K562 treated with DMSO at 1 percent for 12 hours (cell line): ENCODE measurements around the gene SEC24C. TPM values are rescaled to one million over a fixed set of nuclear protein-coding genes. Genes with fewer than 3 reads are reported as not detected.

Experiments used
- total RNA-seq: library from RNA; unstranded; fragments of 300-600 nt; gene quantifications from 2 replicates; pipeline ENCODE4 v1.2.3, GENCODE V29; 2022; ENCODE audit not compliant: insufficient read depth

SEC24C gene, protein sequence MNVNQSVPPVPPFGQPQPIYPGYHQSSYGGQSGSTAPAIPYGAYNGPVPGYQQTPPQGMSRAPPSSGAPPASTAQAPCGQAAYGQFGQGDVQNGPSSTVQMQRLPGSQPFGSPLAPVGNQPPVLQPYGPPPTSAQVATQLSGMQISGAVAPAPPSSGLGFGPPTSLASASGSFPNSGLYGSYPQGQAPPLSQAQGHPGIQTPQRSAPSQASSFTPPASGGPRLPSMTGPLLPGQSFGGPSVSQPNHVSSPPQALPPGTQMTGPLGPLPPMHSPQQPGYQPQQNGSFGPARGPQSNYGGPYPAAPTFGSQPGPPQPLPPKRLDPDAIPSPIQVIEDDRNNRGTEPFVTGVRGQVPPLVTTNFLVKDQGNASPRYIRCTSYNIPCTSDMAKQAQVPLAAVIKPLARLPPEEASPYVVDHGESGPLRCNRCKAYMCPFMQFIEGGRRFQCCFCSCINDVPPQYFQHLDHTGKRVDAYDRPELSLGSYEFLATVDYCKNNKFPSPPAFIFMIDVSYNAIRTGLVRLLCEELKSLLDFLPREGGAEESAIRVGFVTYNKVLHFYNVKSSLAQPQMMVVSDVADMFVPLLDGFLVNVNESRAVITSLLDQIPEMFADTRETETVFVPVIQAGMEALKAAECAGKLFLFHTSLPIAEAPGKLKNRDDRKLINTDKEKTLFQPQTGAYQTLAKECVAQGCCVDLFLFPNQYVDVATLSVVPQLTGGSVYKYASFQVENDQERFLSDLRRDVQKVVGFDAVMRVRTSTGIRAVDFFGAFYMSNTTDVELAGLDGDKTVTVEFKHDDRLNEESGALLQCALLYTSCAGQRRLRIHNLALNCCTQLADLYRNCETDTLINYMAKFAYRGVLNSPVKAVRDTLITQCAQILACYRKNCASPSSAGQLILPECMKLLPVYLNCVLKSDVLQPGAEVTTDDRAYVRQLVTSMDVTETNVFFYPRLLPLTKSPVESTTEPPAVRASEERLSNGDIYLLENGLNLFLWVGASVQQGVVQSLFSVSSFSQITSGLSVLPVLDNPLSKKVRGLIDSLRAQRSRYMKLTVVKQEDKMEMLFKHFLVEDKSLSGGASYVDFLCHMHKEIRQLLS
- total RNA-seq: 66.2 and 184 TPM in 2 replicates

DNA sequence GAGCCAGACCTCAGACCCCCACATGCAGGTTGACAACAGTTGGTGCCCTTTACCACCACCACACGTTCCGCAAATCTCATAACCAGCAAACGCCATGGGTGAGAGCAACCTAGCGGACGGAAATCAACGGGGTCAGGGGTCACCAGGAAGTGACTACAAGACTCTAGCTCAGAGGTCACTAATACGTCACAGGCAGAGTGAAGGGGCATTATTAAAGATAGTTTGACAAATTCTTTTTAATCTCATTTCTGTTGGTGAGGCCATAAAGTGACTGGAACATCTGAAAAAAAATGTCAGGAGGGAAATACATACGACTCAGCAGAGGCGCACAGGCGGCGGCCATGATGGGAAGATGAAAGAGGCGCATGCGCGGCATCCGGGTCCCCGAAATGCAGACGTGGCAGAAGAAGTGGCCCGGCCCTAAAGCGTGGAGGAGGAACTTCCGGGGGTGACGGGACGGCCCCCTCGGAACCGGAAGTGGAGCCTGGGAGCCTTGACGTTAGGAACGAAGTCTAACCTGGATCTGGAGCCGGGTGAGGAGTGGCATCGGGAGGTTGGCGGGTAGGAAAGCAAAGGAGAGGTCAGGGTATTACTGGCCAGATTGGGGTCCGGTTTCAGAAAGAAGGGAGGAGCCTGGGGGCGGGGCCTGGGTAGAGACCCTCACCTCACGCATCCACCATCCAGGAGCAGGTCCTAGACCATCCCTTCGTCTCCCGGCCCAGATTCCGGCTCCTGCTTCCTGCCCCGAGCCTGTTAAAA is at the start of gene SEC24C:
TSS of gene SEC24C (plus strand) at position 468 of the 759 bp plus-strand sequence. CDS start 2,461 bp downstream, outside the sequence.

DNA sequence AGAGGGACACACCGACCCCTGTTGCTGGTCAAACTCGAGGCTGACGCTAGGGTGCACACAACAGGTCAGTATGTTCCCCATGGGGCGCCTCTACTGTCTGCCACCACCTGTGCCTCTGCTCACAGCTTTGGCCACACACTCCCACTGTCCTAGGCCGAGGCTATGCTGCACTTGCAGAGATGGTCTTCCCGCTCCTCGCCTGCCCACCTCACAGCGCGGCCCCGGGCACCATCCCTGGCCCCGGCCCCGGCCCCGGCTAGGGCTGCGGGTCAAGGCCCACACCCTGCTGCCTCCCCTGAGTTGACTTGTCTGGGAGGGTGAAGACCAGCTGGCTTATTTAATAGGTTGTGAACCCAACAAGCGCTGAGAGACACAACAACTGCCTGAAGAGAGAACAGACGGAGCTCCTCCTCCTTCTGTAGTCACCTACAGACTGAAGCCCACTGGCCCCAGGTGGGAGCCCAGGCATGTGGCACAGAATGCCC is 46.5 kb upstream of the SEC24C start, which contains the start of gene AGAP5:
TSS of gene AGAP5 (minus strand) at position 435 of the 485 bp plus-strand sequence. CDS start at position 81, 354 bp downstream.

DNA sequence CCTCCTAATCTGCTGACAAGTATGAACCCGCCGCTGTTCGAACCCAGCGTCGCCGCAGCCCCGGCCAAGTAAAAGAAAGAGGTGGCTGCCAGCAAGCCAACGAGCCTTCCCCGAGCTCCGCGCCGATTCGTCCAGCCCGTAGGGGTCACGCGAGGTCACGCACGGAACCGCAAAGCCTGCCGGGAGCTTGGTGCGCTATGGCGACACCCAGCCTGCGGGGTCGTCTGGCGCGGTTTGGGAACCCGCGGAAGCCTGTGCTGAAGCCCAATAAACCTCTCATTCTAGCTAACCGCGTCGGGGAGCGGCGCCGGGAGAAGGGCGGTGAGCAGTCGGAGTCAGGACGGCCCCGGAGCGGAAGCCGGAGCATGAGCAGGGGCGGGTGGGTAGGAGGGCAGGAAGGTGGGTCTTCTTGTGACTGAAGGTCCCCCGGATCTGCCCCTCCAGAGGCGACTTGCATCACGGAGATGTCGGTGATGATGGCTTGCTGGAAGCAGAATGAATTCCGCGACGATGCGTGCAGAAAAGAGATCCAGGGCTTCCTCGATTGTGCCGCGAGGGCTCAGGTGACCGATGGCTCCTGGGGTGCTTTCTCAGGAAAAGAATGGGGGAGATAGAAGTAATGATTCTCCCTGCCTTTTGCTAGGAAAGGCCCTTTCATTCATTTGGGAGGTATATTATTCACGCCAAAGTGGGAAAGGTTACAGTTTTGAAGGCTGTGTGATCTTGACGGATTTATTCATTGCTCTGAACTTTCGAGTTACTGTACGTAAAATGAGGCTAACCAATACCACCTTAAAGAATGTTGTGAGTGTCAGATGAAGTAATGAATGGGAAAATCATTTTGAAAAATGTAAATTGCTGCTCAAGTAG is 37.9 kb downstream of the SEC24C start, which contains the start of gene CHCHD1:
TSS of gene CHCHD1 (plus strand) at position 170 of the 870 bp plus-strand sequence. CDS start at position 198, 28 bp downstream.

DNA sequence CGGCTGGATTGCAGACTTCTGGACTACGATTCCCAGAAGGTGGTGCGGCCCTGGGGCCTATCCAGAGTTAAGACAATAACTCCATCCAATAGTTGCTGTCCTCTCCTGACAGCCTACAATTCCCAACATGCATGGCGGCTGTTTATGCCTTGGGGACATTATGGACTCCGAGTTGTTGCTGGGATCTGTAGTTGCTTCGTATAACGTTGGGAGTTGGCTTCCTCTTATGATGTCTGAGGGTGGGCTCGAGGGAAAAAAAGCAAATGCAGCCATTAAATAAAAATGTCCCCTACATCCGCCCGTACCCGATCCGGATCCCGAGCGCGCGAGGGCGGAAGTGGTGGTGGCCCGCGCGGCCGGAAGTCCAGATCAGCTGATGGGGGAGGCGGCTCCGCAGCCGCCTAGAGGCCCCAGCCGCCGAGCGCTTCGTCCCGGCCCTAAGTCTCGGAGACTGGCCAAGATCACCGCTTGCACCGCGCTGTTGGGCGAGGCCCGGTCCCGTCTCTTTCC is 41.1 kb downstream of the SEC24C start, which contains the start of gene ZSWIM8:
TSS of gene ZSWIM8 (plus strand) at position 396 of the 510 bp plus-strand sequence. CDS start 273 bp downstream, outside the sequence.

Other genes with a start within 250 kb of the SEC24C start
- 10.4 and 28.9 TPM in 2 replicates for gene PPP3CB, start 248.3 kb upstream of the SEC24C start, total RNA-seq
- gene USP54, start 153.0 kb upstream of the SEC24C start, total RNA-seq: 5.6 and 22.9 TPM in 2 replicates
- gene MYOZ1, start 102.9 kb upstream of the SEC24C start, total RNA-seq: not detected in 2 replicates
- gene SYNPO2L, start 88.3 kb upstream of the SEC24C start, total RNA-seq: not detected in 2 replicates
- 3.5 and 7.8 TPM in 2 replicates for gene AGAP5, start 46.3 kb upstream of the SEC24C start, total RNA-seq
- gene CHCHD1, start 37.7 kb downstream of the SEC24C start, total RNA-seq: 74.9 and 88.6 TPM in 2 replicates
- gene ZSWIM8, start 41.2 kb downstream of the SEC24C start, total RNA-seq: 59.4 and 103 TPM in 2 replicates
- 53.1 and 63.1 TPM in 2 replicates for gene NDST2, start 67.2 kb downstream of the SEC24C start, total RNA-seq
- 31.9 and 65.5 TPM in 2 replicates for gene CAMK2G, start 130.2 kb downstream of the SEC24C start, total RNA-seq
- gene PLAU, start 166.8 kb downstream of the SEC24C start, total RNA-seq: 23.9 and 42.3 TPM in 2 replicates